H1 (cell line): ENCODE measurements around the gene DLX2. TPM values are rescaled to one million over a fixed set of nuclear protein-coding genes. Genes with fewer than 3 reads are reported as not detected.

Experiments used
- CTCF ChIA-PET: fragments of 300-600 bp; sonication (Branson Sonifier 250); formaldehyde crosslinking; loops from one replicate; lab custom pipeline; 2021; ENCODE audit not compliant: partially characterized antibody; lab: Charles Lee
- POLR2A ChIA-PET: fragments of 300-600 bp; sonication (Branson Sonifier 250); formaldehyde crosslinking; loops from one replicate; lab custom pipeline; 2021; ENCODE audit warnings: inconsistent platforms; ENCODE audit not compliant: partially characterized antibody; lab: Charles Lee
- DNase-seq, 2 experiments: peaks; one replicate each; pipeline versions ENCODE4 v3.0.0 to v3.0.0-alpha.2; 2010 to 2022; ENCODE audit warnings: low spot score in 2 of 2, low read depth in 1 of 2, mixed read lengths in 1 of 2
- FAIRE-seq: peaks from 2 replicates; lab custom pipeline; 2011; peaks lifted over from hg19 to GRCh38; lab: Jason Lieb, UNC
- H2AFZ ChIP-seq: 2 replicates; pipeline ENCODE4 v1.8.1; 2012; ENCODE audit warnings: low read length, inconsistent platforms
- H2AK5ac ChIP-seq: 2 replicates; pipeline ENCODE4 v1.6.1; 2013; ENCODE audit warnings: low read depth, low read length
- H2BK120ac ChIP-seq: replicated peaks from 2 replicates; pipeline ENCODE3; 2013; ENCODE audit warnings: low read depth, low read length, inconsistent platforms
- H2BK12ac ChIP-seq: 2 replicates; pipeline ENCODE4 v1.6.1; 2013; ENCODE audit warnings: low read depth, low read length
- H2BK15ac ChIP-seq: 2 replicates; pipeline ENCODE4 v1.6.1; 2013; ENCODE audit warnings: low read length
- H2BK20ac ChIP-seq: 2 replicates; pipeline ENCODE4 v1.6.1; 2013; ENCODE audit warnings: low read length
- H2BK5ac ChIP-seq: 2 replicates; pipeline ENCODE4 v1.6.1; 2013; ENCODE audit warnings: low read depth, low read length
- H3K14ac ChIP-seq: 2 replicates; pipeline ENCODE4 v1.6.1; 2013; ENCODE audit warnings: inconsistent platforms; ENCODE audit not compliant: insufficient read length
- H3K18ac ChIP-seq: 2 replicates; pipeline ENCODE4 v1.6.1; 2013; ENCODE audit warnings: low read length; ENCODE audit errors: extremely low read depth
- H3K23ac ChIP-seq: 2 replicates; pipeline ENCODE4 v1.6.1; 2013; ENCODE audit warnings: inconsistent platforms; ENCODE audit not compliant: insufficient read length
- H3K23me2 ChIP-seq: 2 replicates; pipeline ENCODE4 v1.6.1; 2013; ENCODE audit warnings: low read depth, low read length
- H3K27ac ChIP-seq: 2 replicates; pipeline ENCODE4 v1.6.1; 2011; ENCODE audit warnings: low read depth, low read length, inconsistent platforms
- H3K27me3 ChIP-seq, 4 experiments: replicated peaks in 1 of 4; 1 replicate in 1 of 4; 2 replicates in 3 of 4; pipeline versions ENCODE4 v1.6.1 to v1.8.1; 2011 to 2013; ENCODE audit warnings: low read length in 3 of 4, mild to moderate bottlenecking in 3 of 4, inconsistent platforms in 2 of 4, mixed read lengths in 2 of 4, moderate library complexity in 1 of 4; ENCODE audit not compliant: control insufficient read depth in 3 of 4, insufficient read depth in 3 of 4; ENCODE audit errors: extremely low read depth in 1 of 4
- H3K36me3 ChIP-seq, 4 experiments: 2 replicates each; pipeline versions ENCODE4 v1.6.1 to v1.8.1; 2011 to 2013; ENCODE audit warnings: mild to moderate bottlenecking in 4 of 4, low read length in 3 of 4, moderate library complexity in 2 of 4, control low read depth in 1 of 4, inconsistent platforms in 1 of 4; ENCODE audit not compliant: insufficient read depth in 4 of 4, control insufficient read depth in 2 of 4
- H3K4ac ChIP-seq: replicated peaks from 2 replicates; pipeline ENCODE3; 2013; ENCODE audit warnings: low read length, low read depth, mixed read lengths, inconsistent platforms; ENCODE audit not compliant: insufficient read length
- H3K4me1 ChIP-seq, 4 experiments: replicated peaks in 1 of 4; 1 replicate in 1 of 4; 2 replicates in 3 of 4; pipeline versions ENCODE4 v1.6.1 to v1.8.1; 2011 to 2013; ENCODE audit warnings: low read length in 3 of 4, inconsistent platforms in 2 of 4, mixed read lengths in 1 of 4; ENCODE audit not compliant: insufficient read depth in 4 of 4, control insufficient read depth in 3 of 4
- H3K4me2 ChIP-seq, 2 experiments: 2 replicates each; pipeline versions ENCODE4 v1.6.1 to v1.8.1; 2011 to 2013; ENCODE audit warnings: low read depth in 2 of 2, low read length in 2 of 2, control low read depth in 1 of 2, inconsistent platforms in 1 of 2, mild to moderate bottlenecking in 1 of 2; ENCODE audit not compliant: insufficient read depth in 1 of 2
- H3K4me3 ChIP-seq, 4 experiments: fragments of 200-600, 300-600 bp in 1 of 4; sonication (generic), shearing (Covaris generic), sonication (Bioruptor Twin) in 1 of 4; 2 replicates each; pipeline versions ENCODE4 v1.5.1 to v1.8.1; 2011 to 2016; ENCODE audit warnings: low read length in 4 of 4, low read depth in 3 of 4, control low read depth in 2 of 4, inconsistent platforms in 2 of 4, mild to moderate bottlenecking in 2 of 4, mixed read lengths in 1 of 4, moderate library complexity in 1 of 4; ENCODE audit not compliant: insufficient read depth in 2 of 4; ENCODE audit errors: extremely low read depth in 1 of 4
- H3K56ac ChIP-seq: replicated peaks from 2 replicates; pipeline ENCODE3; 2013; ENCODE audit warnings: low read depth, mild to moderate bottlenecking, mixed read lengths, low read length, inconsistent platforms; ENCODE audit not compliant: insufficient read length
- H3K79me1 ChIP-seq: 2 replicates; pipeline ENCODE4 v1.6.1; 2013; ENCODE audit warnings: low read depth, low read length, control low read depth
- H3K79me2 ChIP-seq, 2 experiments: 2 replicates each; pipeline versions ENCODE4 v1.6.1 to v1.8.1; 2012 to 2013; ENCODE audit warnings: low read length in 2 of 2, mild to moderate bottlenecking in 2 of 2, inconsistent platforms in 1 of 2; ENCODE audit not compliant: insufficient read depth in 2 of 2, control insufficient read depth in 1 of 2
- H3K9ac ChIP-seq, 4 experiments: replicated peaks in 1 of 4; 1 replicate in 1 of 4; 2 replicates in 3 of 4; pipeline versions ENCODE4 v1.6.1 to v1.8.1; 2011 to 2013; ENCODE audit warnings: low read depth in 3 of 4, low read length in 3 of 4, control low read depth in 2 of 4, mild to moderate bottlenecking in 2 of 4, moderate library complexity in 2 of 4, inconsistent platforms in 1 of 4; ENCODE audit errors: extremely low read depth in 1 of 4
- H3K9me3 ChIP-seq, 2 experiments: 2 replicates each; pipeline versions ENCODE4 v1.6.1 to v1.8.1; 2012 to 2013; ENCODE audit warnings: mild to moderate bottlenecking in 2 of 2, moderate library complexity in 2 of 2, control low read depth in 1 of 2, inconsistent platforms in 1 of 2, low read depth in 1 of 2, low read length in 1 of 2, mixed read lengths in 1 of 2; ENCODE audit not compliant: insufficient read depth in 2 of 2
- H4K20me1 ChIP-seq, 2 experiments: replicated peaks in 1 of 2; 2 replicates each; pipeline versions ENCODE3 to v1.8.1; 2011 to 2013; ENCODE audit warnings: inconsistent platforms in 2 of 2, low read length in 2 of 2, mild to moderate bottlenecking in 1 of 2; ENCODE audit not compliant: insufficient read depth in 2 of 2, control insufficient read depth in 1 of 2
- H4K5ac ChIP-seq: 2 replicates; pipeline ENCODE4 v1.6.1; 2013; ENCODE audit warnings: low read length, low read depth, mixed read lengths, inconsistent platforms; ENCODE audit not compliant: insufficient read length
- H4K8ac ChIP-seq: 2 replicates; pipeline ENCODE4 v1.8.0; 2013; ENCODE audit warnings: mild to moderate bottlenecking, moderate library complexity, low read length, inconsistent platforms; ENCODE audit not compliant: insufficient read depth; ENCODE audit errors: extremely low read depth
- H4K91ac ChIP-seq: replicated peaks from 2 replicates; pipeline ENCODE3; 2013; ENCODE audit warnings: low read length, mixed read lengths, inconsistent platforms; ENCODE audit not compliant: insufficient read length
- ASH2L ChIP-seq: fragments of 200-600, 300-600 bp; sonication (generic); IDR thresholded peaks from one replicate; pipeline ENCODE4 v1.7.1; 2017; ENCODE audit warnings: low read length
- CHD1 ChIP-seq: IDR thresholded peaks from 2 replicates; pipeline ENCODE4 v1.6.1; 2012; ENCODE audit warnings: low read depth, low read length, improper control_type of control experiment
- KDM4A ChIP-seq: IDR thresholded peaks from one replicate; pipeline ENCODE4 v1.7.1; 2012; ENCODE audit warnings: low read depth, mild to moderate bottlenecking, moderate library complexity, low read length, inconsistent platforms; ENCODE audit not compliant: severe bottlenecking
- NANOG ChIP-seq: IDR thresholded peaks from 2 replicates; pipeline ENCODE4 v1.6.1; 2011; ENCODE audit warnings: low read length, low read depth, mild to moderate bottlenecking, inconsistent platforms; ENCODE audit not compliant: insufficient read depth, poor library complexity, severe bottlenecking
- RAD21 ChIP-seq, 2 experiments: IDR thresholded peaks in 1 of 2; conservative IDR thresholded peaks in 1 of 2; 2 replicates each; pipeline ENCODE4 v1.6.1; 2011; ENCODE audit warnings: low read depth in 2 of 2, low read length in 2 of 2, improper control_type of control experiment in 1 of 2, inconsistent platforms in 1 of 2, mild to moderate bottlenecking in 1 of 2, moderate library complexity in 1 of 2
- RNF2 ChIP-seq: fragments of 200-900, 300-1000 bp; sonication (generic); IDR thresholded peaks from 2 replicates; pipeline ENCODE4 v1.7.1; 2016; ENCODE audit warnings: borderline replicate concordance, low read depth, mild to moderate bottlenecking, antibody characterized with exemption, low read length; ENCODE audit not compliant: poor library complexity, severe bottlenecking; ENCODE audit errors: missing control alignments
- RXRA ChIP-seq: IDR thresholded peaks from 2 replicates; pipeline ENCODE4 v1.6.1; 2011; ENCODE audit warnings: low read depth, mild to moderate bottlenecking, low read length, moderate library complexity; ENCODE audit not compliant: insufficient read depth
- SUZ12 ChIP-seq: fragments of 200-600 bp; sonication (generic); IDR thresholded peaks from 2 replicates; pipeline ENCODE4 v1.6.1; 2012; ENCODE audit warnings: mild to moderate bottlenecking, inconsistent platforms, low read length, moderate library complexity, mixed read lengths
- TEAD4 ChIP-seq: IDR thresholded peaks from 2 replicates; pipeline ENCODE4 v1.6.1; 2012; ENCODE audit warnings: low read depth, low read length, inconsistent platforms, mixed read lengths
- WGBS, 2 experiments: shearing (Covaris generic) in 1 of 2; methylation state at CpG; one replicate each; pipeline versions ENCODE4 v1.1.6 to v1.1.7; 2013 to 2015; ENCODE audit warnings: low lambda C conversion rate in 2 of 2, mixed read lengths in 2 of 2, inconsistent platforms in 1 of 2, low coverage in 1 of 2, missing lambda C conversion rate in 1 of 2; ENCODE audit not compliant: insufficient replicate concordance in 2 of 2, insufficient coverage in 1 of 2, insufficient read length in 1 of 2; ENCODE audit errors: extremely low coverage in 1 of 2, missing lambda C conversion rate in 1 of 2; 5-methylcytosine and 5-hydroxymethylcytosine counted together
- polyA plus RNA-seq, 7 experiments: library from polyadenylated mRNA; depleted of rRNA in 3 of 7; stranded (reverse) in 5 of 7; unstranded in 2 of 7; fragments of >200 nt in 5 of 7; fragments of 200-250 nt in 2 of 7; gene quantifications; 1 replicate in 5 of 7; 2 replicates in 1 of 7; 4 replicates in 1 of 7; pipeline versions ENCODE4 v1.2.1 to v1.2.3, GENCODE V29; 2011 to 2013; ENCODE audit warnings: missing spikeins in 2 of 7, mixed read lengths in 2 of 7
- total RNA-seq: library from RNA; stranded (reverse); fragmentation: NEBNext Ultra II Directional; extraction: Animal tissue kit (Norgen Biotek cat#: 25700); gene quantifications from 2 replicates; pipeline ENCODE4 v1.2.1, GENCODE V29; 2021

The DLX2 gene
- total and polyA plus RNA-seq, 2 of the 8 experiments (the other 6 are each of a cell fraction or from before 2014, with no cell fraction given): 0.45 TPM; not detected in 1

- CTCF ChIA-PET: interaction anchor here (0.6 to 11.7 kb wide), 27 partner anchors 13 to 692 kb away, joined by 3 to 198 read pairs (median 5); partner anchors contain the start of gene DLX1
- FAIRE-seq: no peak
- H3K23me2 ChIP-seq: peaks cover 19% of the 10 kb centered on the region; the same call in 1 of the 2 replicates
- H2AFZ ChIP-seq: peak overlapping the region; percentile 72
- DNase-seq: peak in 1 of 2 experiments; percentile 80
- peaks cover 74 to 95% (median 88%) of the 10 kb centered on the region in 4 experiments for H3K27me3 ChIP-seq
- H3K4me2 ChIP-seq: peak overlapping the region; percentile 65 to 77
- no peak overlapping the region for H3K56ac ChIP-seq
- H2AK5ac ChIP-seq: no peak overlapping the region
- H3K23ac ChIP-seq: no peak overlapping the region
- POLR2A ChIA-PET: interaction anchor here (1.6 to 16.0 kb wide), 2 partner anchors 10 to 19 kb away, joined by 8 to 184 read pairs; partner anchors contain the start of gene DLX1
- peak overlapping the region; percentile 19 to 57 (median 37); a peak in 7 of 8 replicates for H3K4me3 ChIP-seq
- peak overlapping the region in 1 of 4 experiments; percentile 8; a peak in 2 of 7 replicates for H3K9ac ChIP-seq
- H2BK12ac ChIP-seq: peak overlapping the region; percentile 82
- no peaks in the 10 kb centered on the region for H3K9me3 ChIP-seq
- H2BK20ac ChIP-seq: no peak overlapping the region
- H3K14ac ChIP-seq: no peak overlapping the region
- H3K79me1 ChIP-seq: no peaks in the 10 kb centered on the region
- 0 out of 2 replicates have a peak overlapping the region, but pooled peaks have one; percentile 12 for H2BK15ac ChIP-seq
- H2BK5ac ChIP-seq: no peak overlapping the region
- H3K27ac ChIP-seq: no peak overlapping the region
- H2BK120ac ChIP-seq: no peak overlapping the region
- H4K5ac ChIP-seq: no peak overlapping the region
- H3K18ac ChIP-seq: no peak overlapping the region
- peak overlapping the region; percentile 39; the same call in 1 of the 2 replicates for H4K8ac ChIP-seq
- peaks cover 4 to 13% of the 10 kb centered on the region in 2 experiments for H4K20me1 ChIP-seq
- no peak overlapping the region for H3K4ac ChIP-seq
- no peaks in the 10 kb centered on the region; a peak in 1 of 8 replicates for H3K36me3 ChIP-seq
- peaks cover 4 to 36% (median 19%) of the 10 kb centered on the region in 4 experiments for H3K4me1 ChIP-seq
- no peak overlapping the region for H4K91ac ChIP-seq
- 4% methylated on average over 43 of the region's 44 CpGs; no CpG with 5 or more reads in 1 of the 2 experiments for WGBS, 2 experiments
- H3K79me2 ChIP-seq: no peaks in the 10 kb centered on the region
- TF ChIP-seq RAD21 (IDR thresholded peaks at IDR 0.05 in 1 of 2, conservative IDR thresholded peaks at IDR 0.05 in 1 of 2; ENCODE audit: low read depth in 2 of 2, low read length in 2 of 2) (peak; percentile 62 to 75), SUZ12 (peak; percentile 84), KDM4A (peak; percentile 51), CHD1 (no peak), TEAD4 (no peak), RXRA (no peak), NANOG (peak; percentile 10), ASH2L (peak; percentile 25), RNF2 (peak; percentile 10)
Measured at GRCh38 chr2:172106108-172106961, 3.6 kb upstream of the DLX2 start.
